Measurements from ENCODE around the gene OLFM1. TPM values are rescaled to one million over a fixed set of nuclear protein-coding genes. Genes with fewer than 3 reads are reported as not detected.

The OLFM1 gene
- total RNA-seq, 1 experiment from 2014 or later: 3.5 TPM

DNA sequence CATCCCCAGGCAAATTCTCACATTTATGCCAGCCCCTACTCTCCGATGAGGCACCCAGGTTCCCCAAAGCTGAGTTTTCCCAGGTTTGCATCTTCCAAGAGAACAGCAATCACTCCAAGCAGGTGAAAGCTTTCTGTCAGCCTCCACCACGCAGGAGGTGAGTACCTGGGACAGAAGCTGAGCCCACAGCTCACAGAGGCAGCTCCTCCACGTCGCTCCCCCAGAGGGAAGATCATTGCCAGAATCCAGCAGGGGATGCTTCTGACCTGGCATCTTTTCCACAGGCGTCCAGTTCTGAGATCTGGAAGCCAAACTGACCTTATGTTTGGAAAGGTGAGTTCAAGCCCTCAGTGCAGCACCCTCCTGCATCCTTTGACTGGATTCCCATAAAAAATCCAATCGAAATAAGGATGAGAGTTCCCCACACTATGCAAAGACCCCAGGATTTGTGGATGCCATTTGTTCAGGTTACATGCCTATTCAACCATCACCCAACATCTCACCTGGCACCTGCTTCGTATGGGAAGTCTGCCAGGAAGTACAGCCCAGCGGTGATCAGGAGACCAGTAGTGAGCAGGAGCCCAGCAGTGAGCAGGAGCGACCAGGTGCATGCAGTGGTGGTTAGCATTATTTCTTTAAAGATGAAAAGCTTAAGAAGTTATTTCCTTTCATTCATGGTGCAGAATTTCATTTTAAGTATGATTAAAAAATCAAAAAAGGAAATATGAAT is 47.4 kb upstream of the OLFM1 start:
- DNase-seq (ENCODE audit: low read depth, low spot score): no peak
- CTCF ChIA-PET: no interaction called here
- no peaks in the 10 kb centered on the region for H3K36me3 ChIP-seq (ENCODE audit: control insufficient read depth in 1 of 2, insufficient read depth in 2 of 2, low read length in 2 of 2)
- no peak overlapping the region for H3K4me2 ChIP-seq (ENCODE audit: low read length)
- H2AFZ ChIP-seq (ENCODE audit: low read depth, low read length, poor library complexity, severe bottlenecking): no peak overlapping the region
- peaks cover 52% of the 10 kb centered on the region for H3K27me3 ChIP-seq (ENCODE audit: insufficient read depth, low read length)
- intact Hi-C loops (cut with micrococcal nuclease): no loop called here
- POLR2A ChIA-PET: no interaction called here
- H3K4me1 ChIP-seq (ENCODE audit: control insufficient read depth in 1 of 2, insufficient read depth in 2 of 2, low read length in 2 of 2): no peaks in the 10 kb centered on the region
- no peaks in the 10 kb centered on the region for H3K9me2 ChIP-seq (ENCODE audit: insufficient read depth)
- TF ChIP-seq EZH2phosphoT487 (IDR thresholded peaks at IDR 0.05; ENCODE audit: borderline replicate concordance): no peak
- TF ChIP-seq CBX3 (IDR thresholded peaks at IDR 0.05; ENCODE audit: low read depth): no peak
- no peak for TF ChIP-seq CEBPB (IDR thresholded peaks at IDR 0.05; ENCODE audit: low read depth)
- no peaks in the 10 kb centered on the region for H3K79me2 ChIP-seq (ENCODE audit: insufficient read depth, low read length)
- no peaks in the 10 kb centered on the region for H4K20me1 ChIP-seq (ENCODE audit: insufficient read depth)
- no peaks in the 10 kb centered on the region for H3K9me3 ChIP-seq (ENCODE audit: control insufficient read depth in 1 of 2, insufficient read depth in 1 of 2, low read depth in 1 of 2, low read length in 2 of 2)
- BruUV-seq (replicated peaks): no TSS peak
- no peak overlapping the region for H3K4me3 ChIP-seq (replicated peaks in 1 of 2; ENCODE audit: low read depth in 1 of 2, low read length in 2 of 2)
- ATAC-seq: no peak
- H3K27ac ChIP-seq (ENCODE audit: low read depth, low read length): no peak overlapping the region
- H3K9ac ChIP-seq (ENCODE audit: low read length): no peak overlapping the region
- RAD21 ChIA-PET (ENCODE audit: low non-redundant PET in 1 of 2, low total read pairs in 2 of 2, uncharacterized antibody in 2 of 2, unreplicated experiment in 2 of 2): no interaction called here

DNA sequence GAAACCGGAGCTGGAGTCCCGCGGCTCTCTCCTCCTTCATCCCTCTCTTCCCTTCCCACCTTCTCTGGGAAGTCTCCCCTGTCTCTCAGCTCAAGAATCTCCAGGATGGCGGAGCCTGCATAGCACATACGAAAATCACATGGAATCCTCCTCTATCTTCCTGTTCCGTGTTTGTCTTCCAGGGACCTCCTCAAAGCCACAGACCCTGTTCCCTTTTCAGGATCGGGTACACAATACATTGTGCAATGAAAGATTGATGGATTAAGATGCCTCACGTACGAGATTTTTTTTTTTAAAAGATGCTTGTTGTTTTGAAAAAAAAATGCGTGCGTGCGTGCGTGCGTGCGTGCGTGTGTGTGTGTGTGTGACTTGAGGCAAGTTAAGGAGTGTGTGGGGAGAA is 46.6 kb upstream of the OLFM1 start:
- no peak overlapping the region for H3K4me2 ChIP-seq (ENCODE audit: low read length)
- no peaks in the 10 kb centered on the region for H3K4me1 ChIP-seq (ENCODE audit: control insufficient read depth in 1 of 2, insufficient read depth in 2 of 2, low read length in 2 of 2)
- RAD21 ChIA-PET (ENCODE audit: low non-redundant PET in 1 of 2, low total read pairs in 2 of 2, uncharacterized antibody in 2 of 2, unreplicated experiment in 2 of 2): no interaction called here
- H3K9me3 ChIP-seq (ENCODE audit: control insufficient read depth in 1 of 2, insufficient read depth in 1 of 2, low read depth in 1 of 2, low read length in 2 of 2): no peaks in the 10 kb centered on the region
- CTCF ChIA-PET: no interaction called here
- no peak overlapping the region for H2AFZ ChIP-seq (ENCODE audit: low read depth, low read length, poor library complexity, severe bottlenecking)
- no peak overlapping the region for H3K4me3 ChIP-seq (replicated peaks in 1 of 2; ENCODE audit: low read depth in 1 of 2, low read length in 2 of 2)
- TF ChIP-seq SP1 (IDR thresholded peaks at IDR 0.05; ENCODE audit: low read depth) (no peak), RAD21 (IDR thresholded peaks at IDR 0.05; ENCODE audit: low read depth) (no peak), ELF1 (IDR thresholded peaks at IDR 0.05; ENCODE audit: borderline replicate concordance, low read depth) (no peak), POLR2A (IDR thresholded peaks at IDR 0.05; ENCODE audit: borderline replicate concordance, extremely low read depth, insufficient read depth, insufficient read length) (no peak), EGR1 (IDR thresholded peaks at IDR 0.05; ENCODE audit: low read depth) (no peak), CEBPB (IDR thresholded peaks at IDR 0.05; ENCODE audit: low read depth) (no peak), POLR2AphosphoS5 (IDR thresholded peaks at IDR 0.05; ENCODE audit: low read depth, low read length) (no peak), FOSL1 (IDR thresholded peaks at IDR 0.05; ENCODE audit: low read depth) (no peak), SRF (IDR thresholded peaks at IDR 0.05; ENCODE audit: low read depth) (no peak), CBX3 (IDR thresholded peaks at IDR 0.05; ENCODE audit: low read depth) (no peak)
- TF ChIP-seq, protein P1, sequence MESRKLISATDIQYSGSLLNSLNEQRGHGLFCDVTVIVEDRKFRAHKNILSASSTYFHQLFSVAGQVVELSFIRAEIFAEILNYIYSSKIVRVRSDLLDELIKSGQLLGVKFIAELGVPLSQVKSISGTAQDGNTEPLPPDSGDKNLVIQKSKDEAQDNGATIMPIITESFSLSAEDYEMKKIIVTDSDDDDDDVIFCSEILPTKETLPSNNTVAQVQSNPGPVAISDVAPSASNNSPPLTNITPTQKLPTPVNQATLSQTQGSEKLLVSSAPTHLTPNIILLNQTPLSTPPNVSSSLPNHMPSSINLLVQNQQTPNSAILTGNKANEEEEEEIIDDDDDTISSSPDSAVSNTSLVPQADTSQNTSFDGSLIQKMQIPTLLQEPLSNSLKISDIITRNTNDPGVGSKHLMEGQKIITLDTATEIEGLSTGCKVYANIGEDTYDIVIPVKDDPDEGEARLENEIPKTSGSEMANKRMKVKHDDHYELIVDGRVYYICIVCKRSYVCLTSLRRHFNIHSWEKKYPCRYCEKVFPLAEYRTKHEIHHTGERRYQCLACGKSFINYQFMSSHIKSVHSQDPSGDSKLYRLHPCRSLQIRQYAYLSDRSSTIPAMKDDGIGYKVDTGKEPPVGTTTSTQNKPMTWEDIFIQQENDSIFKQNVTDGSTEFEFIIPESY (IDR thresholded peaks at IDR 0.05; ENCODE audit: extremely low read depth, insufficient replicate concordance, low read length): no peak
- TF ChIP-seq, protein P2, sequence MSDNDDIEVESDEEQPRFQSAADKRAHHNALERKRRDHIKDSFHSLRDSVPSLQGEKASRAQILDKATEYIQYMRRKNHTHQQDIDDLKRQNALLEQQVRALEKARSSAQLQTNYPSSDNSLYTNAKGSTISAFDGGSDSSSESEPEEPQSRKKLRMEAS (IDR thresholded peaks at IDR 0.05): no peak
- TF ChIP-seq, protein P3, sequence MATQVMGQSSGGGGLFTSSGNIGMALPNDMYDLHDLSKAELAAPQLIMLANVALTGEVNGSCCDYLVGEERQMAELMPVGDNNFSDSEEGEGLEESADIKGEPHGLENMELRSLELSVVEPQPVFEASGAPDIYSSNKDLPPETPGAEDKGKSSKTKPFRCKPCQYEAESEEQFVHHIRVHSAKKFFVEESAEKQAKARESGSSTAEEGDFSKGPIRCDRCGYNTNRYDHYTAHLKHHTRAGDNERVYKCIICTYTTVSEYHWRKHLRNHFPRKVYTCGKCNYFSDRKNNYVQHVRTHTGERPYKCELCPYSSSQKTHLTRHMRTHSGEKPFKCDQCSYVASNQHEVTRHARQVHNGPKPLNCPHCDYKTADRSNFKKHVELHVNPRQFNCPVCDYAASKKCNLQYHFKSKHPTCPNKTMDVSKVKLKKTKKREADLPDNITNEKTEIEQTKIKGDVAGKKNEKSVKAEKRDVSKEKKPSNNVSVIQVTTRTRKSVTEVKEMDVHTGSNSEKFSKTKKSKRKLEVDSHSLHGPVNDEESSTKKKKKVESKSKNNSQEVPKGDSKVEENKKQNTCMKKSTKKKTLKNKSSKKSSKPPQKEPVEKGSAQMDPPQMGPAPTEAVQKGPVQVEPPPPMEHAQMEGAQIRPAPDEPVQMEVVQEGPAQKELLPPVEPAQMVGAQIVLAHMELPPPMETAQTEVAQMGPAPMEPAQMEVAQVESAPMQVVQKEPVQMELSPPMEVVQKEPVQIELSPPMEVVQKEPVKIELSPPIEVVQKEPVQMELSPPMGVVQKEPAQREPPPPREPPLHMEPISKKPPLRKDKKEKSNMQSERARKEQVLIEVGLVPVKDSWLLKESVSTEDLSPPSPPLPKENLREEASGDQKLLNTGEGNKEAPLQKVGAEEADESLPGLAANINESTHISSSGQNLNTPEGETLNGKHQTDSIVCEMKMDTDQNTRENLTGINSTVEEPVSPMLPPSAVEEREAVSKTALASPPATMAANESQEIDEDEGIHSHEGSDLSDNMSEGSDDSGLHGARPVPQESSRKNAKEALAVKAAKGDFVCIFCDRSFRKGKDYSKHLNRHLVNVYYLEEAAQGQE (IDR thresholded peaks at IDR 0.05; ENCODE audit: low read depth): no peak
- no peaks in the 10 kb centered on the region for H3K36me3 ChIP-seq (ENCODE audit: control insufficient read depth in 1 of 2, insufficient read depth in 2 of 2, low read length in 2 of 2)
- POLR2A ChIA-PET: no interaction called here
- no peak overlapping the region for H3K9ac ChIP-seq (ENCODE audit: low read length)
- no TSS peak for BruUV-seq (replicated peaks)
- H3K79me2 ChIP-seq (ENCODE audit: insufficient read depth, low read length): no peaks in the 10 kb centered on the region
- no peak overlapping the region for H3K27ac ChIP-seq (ENCODE audit: low read depth, low read length)
- DNase-seq (ENCODE audit: low read depth, low spot score): no peak
- H4K20me1 ChIP-seq (ENCODE audit: insufficient read depth): no peaks in the 10 kb centered on the region
- H3K9me2 ChIP-seq (ENCODE audit: insufficient read depth): no peaks in the 10 kb centered on the region
- peaks cover 47% of the 10 kb centered on the region for H3K27me3 ChIP-seq (ENCODE audit: insufficient read depth, low read length)
- ATAC-seq: no peak
- intact Hi-C loops (cut with micrococcal nuclease): no loop called here
